Stimulated activated CD4-positive, alpha-beta T cell treated with anti-CD3 and anti-CD28 coated beads, Interleukin-4, amount 100 ng/mL, for 24 hours (primary cell): ENCODE data around the gene LARGE2.

Source experiments
- DNase-seq: peaks from one replicate; pipeline ENCODE4 v3.0.0-alpha.2; 2020

The LARGE2 gene

DNA sequence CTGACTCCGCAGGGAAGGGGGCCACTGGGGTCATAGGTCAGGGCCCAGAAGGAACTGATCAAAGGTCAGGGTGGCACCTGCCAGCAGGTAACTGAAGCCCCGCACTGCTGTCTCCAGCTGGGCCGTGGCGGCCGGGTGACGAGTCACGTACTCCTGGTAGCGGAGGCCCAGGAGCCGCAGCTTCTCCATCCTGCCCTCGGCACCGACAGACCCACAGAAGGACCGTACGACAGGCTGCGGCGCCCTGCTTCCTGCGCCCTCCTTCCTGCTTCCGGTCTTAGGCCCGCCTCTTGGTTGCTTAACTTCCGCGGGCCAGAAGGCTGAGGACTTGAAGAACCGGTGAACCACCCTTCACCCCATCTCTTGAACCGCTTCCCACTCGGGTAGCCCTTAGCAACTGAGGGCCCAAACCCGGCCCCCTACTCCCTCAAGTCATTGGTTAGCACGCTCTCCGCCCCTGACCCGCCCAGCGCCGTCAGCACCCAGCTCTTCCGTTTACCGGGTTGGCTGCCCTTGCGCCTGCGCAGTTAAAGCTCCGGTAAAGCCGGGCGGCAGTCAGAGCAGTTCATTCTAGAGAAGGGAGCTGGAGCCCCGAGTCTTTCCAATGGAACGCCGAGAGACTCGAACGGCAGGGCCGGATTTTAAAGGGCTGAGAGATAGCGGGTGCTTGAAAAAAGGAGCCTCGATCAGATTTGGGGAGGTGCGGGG, 4.7 kb upstream of the LARGE2 start, which contains the start of gene PEX16:
TSS of gene PEX16 (minus strand) at position 255 of the 708 bp plus-strand sequence. CDS start at position 189, 66 bp downstream.
- peak; percentile 96 for DNase-seq

DNA sequence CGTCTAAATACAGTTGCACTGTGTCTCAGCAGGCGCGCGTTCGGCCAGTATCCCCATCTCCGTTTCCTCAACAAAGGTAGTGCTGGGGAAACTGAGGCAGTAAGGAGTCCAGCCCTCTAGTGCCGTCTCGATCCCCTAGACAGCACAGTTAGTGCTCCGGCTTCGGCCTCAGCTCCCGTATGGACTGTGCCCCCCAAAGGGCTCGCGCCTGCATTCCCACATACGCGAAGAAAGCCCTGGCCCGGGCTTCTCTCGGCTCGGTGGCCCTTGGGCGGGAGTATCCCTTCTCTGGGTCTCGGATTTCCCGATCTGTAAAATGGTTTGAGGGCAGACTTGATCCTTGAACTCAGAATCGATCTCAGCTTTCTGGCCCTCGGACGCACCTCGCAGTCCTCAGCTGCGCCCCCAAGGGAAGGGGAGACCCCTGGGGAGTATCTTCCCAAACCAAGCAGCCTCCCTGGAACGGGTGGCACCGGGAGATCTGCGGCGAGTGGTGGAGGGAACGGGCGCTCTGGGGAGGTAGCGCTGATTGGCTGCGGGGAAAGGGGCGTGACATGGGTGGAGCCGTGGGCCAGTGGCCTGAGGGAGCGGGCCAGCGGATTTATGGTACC, 4.0 kb upstream of the LARGE2 start:
- peak; percentile 71 for DNase-seq

GRCh38 chr11:45918962-45919675, 3.3 kb upstream of the LARGE2 start:
- DNase-seq, result no peak

DNA sequence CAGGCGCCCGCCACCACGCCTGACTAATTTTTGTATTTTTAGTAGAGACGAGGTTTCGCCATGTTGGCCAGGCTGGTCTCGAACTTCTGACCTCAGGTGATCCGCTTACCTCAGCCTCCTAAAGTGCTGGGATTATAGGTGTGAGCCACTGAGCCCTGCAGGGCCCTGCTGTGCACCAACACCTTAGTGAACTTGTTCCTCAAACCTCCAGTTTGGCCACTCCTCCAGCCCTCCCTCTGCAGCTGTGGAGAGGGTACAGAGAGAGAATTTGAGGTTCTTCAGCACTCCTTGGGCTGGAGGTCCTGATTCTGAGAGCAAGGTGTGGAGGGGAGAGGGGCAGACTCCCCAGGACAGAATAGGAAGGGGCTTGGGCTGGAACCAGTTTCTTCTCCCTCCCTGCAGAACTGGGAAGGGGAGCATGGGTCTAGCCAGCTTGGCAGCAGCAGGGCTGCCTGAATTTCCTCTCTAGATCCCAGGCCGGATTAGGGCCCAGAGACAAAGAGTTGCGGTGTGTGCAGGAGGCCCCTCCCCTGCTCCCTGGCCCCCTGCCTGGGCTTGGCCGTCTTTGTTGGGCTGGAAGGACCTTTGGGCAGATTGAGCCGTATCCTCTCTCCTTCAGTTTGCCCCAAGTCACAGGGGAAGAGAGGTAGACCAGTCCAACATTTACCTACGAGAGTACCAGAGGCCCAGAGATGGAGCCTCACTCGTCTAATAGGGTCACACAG, 2.5 kb upstream of the LARGE2 start:
- DNase-seq, result no peak

GRCh38 chr11:45920531-45921477, 1.7 kb upstream of the LARGE2 start:
- DNase-seq, result no peak

GRCh38 chr11:45921561-45922424, 663 bp upstream of the LARGE2 start:
- no peak for DNase-seq

- DNase-seq, result no peak
Observed at GRCh38 chr11:45924036-45924915, 1.8 kb downstream of the LARGE2 start.

GRCh38 chr11:45924927-45925326, 2.5 kb downstream of the LARGE2 start:
- no peak for DNase-seq

GRCh38 chr11:45925550-45925949, 3.1 kb downstream of the LARGE2 start:
- DNase-seq, result no peak

GRCh38 chr11:45926001-45926401, 3.5 kb downstream of the LARGE2 start:
- no peak for DNase-seq

- no peak for DNase-seq
Observed at GRCh38 chr11:45926536-45927331, 4.3 kb downstream of the LARGE2 start.

DNA sequence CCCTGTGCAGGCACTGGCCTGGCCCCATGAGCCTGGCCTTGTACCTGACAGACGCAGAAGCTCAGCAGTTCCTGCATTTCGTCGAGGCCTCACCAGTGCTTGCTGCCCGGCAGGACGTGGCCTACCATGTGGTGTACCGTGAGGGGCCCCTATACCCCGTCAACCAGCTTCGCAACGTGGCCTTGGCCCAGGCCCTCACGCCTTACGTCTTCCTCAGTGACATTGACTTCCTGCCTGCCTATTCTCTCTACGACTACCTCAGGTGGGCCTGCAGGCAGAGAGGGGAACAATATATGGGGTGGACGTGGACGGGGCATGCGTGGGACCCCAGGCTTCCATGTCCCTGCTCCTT, 4.9 kb downstream of the LARGE2 start:
- DNase-seq, result no peak

GRCh38 chr11:45927684-45928413, 5.4 kb downstream of the LARGE2 start:
- DNase-seq, result no peak

- DNase-seq, result no peak
Observed at GRCh38 chr11:45928535-45929215, 6.2 kb downstream of the LARGE2 start.

DNA sequence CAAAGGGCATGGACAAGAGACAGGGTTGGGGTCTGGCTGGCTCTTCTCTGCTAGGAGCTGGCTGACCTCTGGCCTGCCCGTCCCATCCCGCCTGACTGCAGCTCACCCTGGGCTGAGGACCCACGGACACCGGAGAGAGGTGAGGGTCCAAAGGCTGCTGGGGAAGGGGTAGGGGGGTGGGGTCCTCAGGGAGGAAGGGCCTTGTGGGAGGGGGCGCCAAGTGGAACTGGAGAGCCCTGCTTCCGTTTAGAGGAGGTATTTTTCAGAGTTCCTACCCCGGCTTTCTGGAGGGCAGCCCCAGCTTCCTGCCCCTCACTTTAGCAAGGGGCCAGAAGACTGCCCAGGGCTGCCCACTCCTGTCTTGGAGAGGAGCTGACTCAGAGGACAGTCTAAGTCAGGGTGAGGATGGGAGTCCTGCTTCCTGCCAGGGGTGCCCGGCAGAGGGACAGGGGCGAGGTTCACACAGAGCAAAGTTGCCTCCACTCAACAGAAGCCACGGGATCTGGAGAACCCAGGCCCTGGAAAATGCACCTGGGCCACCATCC, 7.1 kb downstream of the LARGE2 start:
- no peak for DNase-seq

DNA sequence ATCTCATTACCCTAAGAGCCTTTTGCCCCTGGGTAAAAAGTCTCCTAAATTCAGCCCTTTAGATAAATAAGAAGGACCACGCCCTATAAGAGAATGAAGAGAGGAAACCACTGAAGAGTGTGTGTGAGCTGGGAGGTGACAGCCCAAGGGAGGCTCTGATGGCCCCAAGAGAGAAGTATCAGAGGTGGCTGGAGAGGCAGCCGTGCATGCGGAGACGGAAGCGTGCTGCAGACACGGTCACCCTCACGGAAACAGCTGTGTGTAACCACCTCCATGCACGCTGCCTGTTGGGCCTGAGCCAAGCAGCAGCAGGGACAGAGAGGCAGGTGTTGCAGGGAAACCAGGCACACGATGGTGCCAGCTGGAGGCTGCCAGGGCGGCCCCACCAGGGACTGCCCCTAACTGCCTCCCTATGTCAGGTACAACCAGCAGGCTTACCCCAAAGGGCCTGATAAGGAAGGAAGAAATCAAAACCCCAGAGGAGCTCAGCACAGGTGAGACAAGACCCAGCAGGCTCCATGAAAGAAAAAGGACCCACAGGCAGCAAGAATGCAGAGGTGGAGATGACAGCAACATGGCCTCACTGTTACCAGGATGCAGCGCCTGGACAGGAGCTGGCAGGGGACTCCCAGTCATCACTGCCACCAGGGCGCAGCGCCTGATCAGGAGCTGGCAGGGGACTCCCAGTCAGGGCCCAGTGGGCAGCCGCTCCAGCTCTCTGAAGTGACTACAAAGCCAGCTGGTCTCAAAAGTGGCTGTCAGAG, 7.8 kb downstream of the LARGE2 start:
- DNase-seq, result no peak
